SK-N-SH (cell line): Measurements from ENCODE around the gene ASAH2.

Experiments
- ELF1 ChIP-seq: IDR thresholded peaks from 2 replicates; pipeline ENCODE4 v1.4.0; 2012
- TF ChIP-seq, protein P1 (sequence below): fragments of 200-600 bp; sonication (generic); IDR thresholded peaks from 2 replicates; pipeline ENCODE4 v1.6.1; 2017; ENCODE audit warnings: antibody characterized with exemption, mild to moderate bottlenecking, moderate library complexity

GRCh38 chr10:50211670-50212069 lies 39.6 kb downstream of the ASAH2 start:
- TF ChIP-seq, protein P1, sequence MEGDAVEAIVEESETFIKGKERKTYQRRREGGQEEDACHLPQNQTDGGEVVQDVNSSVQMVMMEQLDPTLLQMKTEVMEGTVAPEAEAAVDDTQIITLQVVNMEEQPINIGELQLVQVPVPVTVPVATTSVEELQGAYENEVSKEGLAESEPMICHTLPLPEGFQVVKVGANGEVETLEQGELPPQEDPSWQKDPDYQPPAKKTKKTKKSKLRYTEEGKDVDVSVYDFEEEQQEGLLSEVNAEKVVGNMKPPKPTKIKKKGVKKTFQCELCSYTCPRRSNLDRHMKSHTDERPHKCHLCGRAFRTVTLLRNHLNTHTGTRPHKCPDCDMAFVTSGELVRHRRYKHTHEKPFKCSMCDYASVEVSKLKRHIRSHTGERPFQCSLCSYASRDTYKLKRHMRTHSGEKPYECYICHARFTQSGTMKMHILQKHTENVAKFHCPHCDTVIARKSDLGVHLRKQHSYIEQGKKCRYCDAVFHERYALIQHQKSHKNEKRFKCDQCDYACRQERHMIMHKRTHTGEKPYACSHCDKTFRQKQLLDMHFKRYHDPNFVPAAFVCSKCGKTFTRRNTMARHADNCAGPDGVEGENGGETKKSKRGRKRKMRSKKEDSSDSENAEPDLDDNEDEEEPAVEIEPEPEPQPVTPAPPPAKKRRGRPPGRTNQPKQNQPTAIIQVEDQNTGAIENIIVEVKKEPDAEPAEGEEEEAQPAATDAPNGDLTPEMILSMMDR, result no peak
- TF ChIP-seq ELF1, result no peak
